HepG2 (cell line): Measurements from ENCODE around the gene TYMP. TPM values are rescaled to one million over a fixed set of nuclear protein-coding genes. Genes with fewer than 3 reads are reported as not detected.

ENCODE experiments used
- ATAC-seq: fragments of 200-7000 bp; cut with Tn5 transposase; 3 replicates; pipeline ENCODE4 v1.9.1; 2020; ENCODE audit warnings: mild to moderate bottlenecking, moderate library complexity
- BruUV-seq: library from RNA; stranded (reverse); fragments of 400-500 nt; replicated peaks from 2 replicates; lab custom pipeline; 2021; lab: Mats Ljungman, UMichigan
- CTCF ChIA-PET: fragments of 300-600 bp; formaldehyde crosslinking; extraction: SDS; loops from one replicate; lab custom pipeline; 2021; ENCODE audit warnings: low total read pairs, inconsistent platforms, low intra/inter-chr PET ratio; lab: Yijun Ruan, JAX
- POLR2A ChIA-PET: fragments of 350-600 bp; sonication (Branson Sonifier 250); formaldehyde crosslinking; loops from one replicate; lab custom pipeline; 2020; ENCODE audit warnings: antibody characterized with exemption, inconsistent platforms; lab: Yijun Ruan, JAX
- DNase-seq: peaks from one replicate; pipeline ENCODE4 v3.0.0-alpha.2; 2015; ENCODE audit warnings: low spot score
- FAIRE-seq: peaks from 3 replicates; lab custom pipeline; 2011; peaks lifted over from hg19 to GRCh38; lab: Jason Lieb, UNC
- H2AFZ ChIP-seq: one replicate; pipeline ENCODE4 v1.6.1; 2011; ENCODE audit warnings: low read length, inconsistent platforms
- H3K27ac ChIP-seq: fragments of 300-600 bp; 3 replicates; pipeline ENCODE4 v1.8.0; 2011; ENCODE audit warnings: mixed run types, mild to moderate bottlenecking, mixed read lengths, low read length, inconsistent platforms; ENCODE audit not compliant: insufficient read depth; ENCODE audit errors: extremely low read length
- H3K27me3 ChIP-seq, 2 experiments: fragments of 200-600 bp in 1 of 2; 2 replicates in 1 of 2; 3 replicates in 1 of 2; pipeline versions ENCODE4 v1.6.0 to v1.8.0; 2011; ENCODE audit warnings: low read length in 2 of 2, mild to moderate bottlenecking in 2 of 2, moderate library complexity in 2 of 2, inconsistent platforms in 1 of 2; ENCODE audit not compliant: insufficient read depth in 2 of 2, control insufficient read depth in 1 of 2
- H3K36me3 ChIP-seq, 2 experiments: fragments of 200-600 bp in 1 of 2; replicated peaks in 1 of 2; 2 replicates in 1 of 2; 3 replicates in 1 of 2; pipeline versions ENCODE4 v1.5.1 to v1.8.0; 2011; ENCODE audit warnings: low read length in 2 of 2, inconsistent platforms in 1 of 2; ENCODE audit not compliant: insufficient read depth in 2 of 2, control insufficient read depth in 1 of 2
- H3K4me1 ChIP-seq: 2 replicates; pipeline ENCODE4 v1.5.1; 2012; ENCODE audit warnings: low read length, inconsistent platforms; ENCODE audit not compliant: insufficient read depth
- H3K4me2 ChIP-seq: 2 replicates; pipeline ENCODE4 v1.6.0; 2011; ENCODE audit warnings: low read depth, low read length, inconsistent platforms
- H3K4me3 ChIP-seq, 3 experiments: fragments of 200-600 bp in 1 of 3; sonication (generic), shearing (Covaris generic) in 1 of 3; replicated peaks in 1 of 3; 2 replicates each; pipeline ENCODE4 v1.5.1; 2011 to 2016; ENCODE audit warnings: low read length in 3 of 3, inconsistent platforms in 2 of 3, low read depth in 2 of 3, mild to moderate bottlenecking in 2 of 3, control low read depth in 1 of 3, mixed read lengths in 1 of 3; ENCODE audit not compliant: insufficient read depth in 1 of 3
- H3K79me2 ChIP-seq: one replicate; pipeline ENCODE4 v1.6.1; 2011; ENCODE audit warnings: low read length, inconsistent platforms; ENCODE audit not compliant: insufficient read depth
- H3K9ac ChIP-seq: 2 replicates; pipeline ENCODE4 v1.6.0; 2011; ENCODE audit warnings: mild to moderate bottlenecking, low read depth, low read length, inconsistent platforms; ENCODE audit not compliant: insufficient read depth
- H3K9me3 ChIP-seq: 2 replicates; pipeline ENCODE4 v1.5.1; 2012; ENCODE audit warnings: mild to moderate bottlenecking, low read length
- H4K20me1 ChIP-seq: 2 replicates; pipeline ENCODE4 v1.6.0; 2011; ENCODE audit warnings: inconsistent platforms, mild to moderate bottlenecking, low read length, moderate library complexity; ENCODE audit not compliant: insufficient read depth
- AGO2 ChIP-seq: fragments of 200-400 bp; formaldehyde crosslinking; optimal IDR thresholded peaks from 2 replicates; pipeline ENCODE3; 2017; ENCODE audit warnings: mild to moderate bottlenecking, low read depth, low read length, moderate library complexity
- AKAP8 ChIP-seq: sonication (generic); formaldehyde crosslinking; IDR thresholded peaks from 2 replicates; pipeline ENCODE4 v1.5.1; 2020; ENCODE audit warnings: mild to moderate bottlenecking, missing genetic modification reagents
- ARNT2 ChIP-seq: sonication (generic); formaldehyde crosslinking; IDR thresholded peaks from 2 replicates; pipeline ENCODE4 v1.8.0; 2022; ENCODE audit warnings: mild to moderate bottlenecking, low read depth, missing genetic modification reagents, moderate library complexity
- ASH2L ChIP-seq: fragments of 300-600, 200-600 bp; sonication (generic); IDR thresholded peaks from 2 replicates; pipeline ENCODE4 v1.7.0; 2017; ENCODE audit warnings: low read depth, mild to moderate bottlenecking, moderate library complexity, mixed read lengths, low read length; ENCODE audit not compliant: insufficient read length
- CC2D1A ChIP-seq: sonication (generic); formaldehyde crosslinking; IDR thresholded peaks from 2 replicates; pipeline ENCODE4 v1.8.1; 2023; ENCODE audit warnings: mild to moderate bottlenecking, missing genetic modification reagents
- KDM2A ChIP-seq: sonication (generic); formaldehyde crosslinking; IDR thresholded peaks from 2 replicates; pipeline ENCODE4 v1.4.0; 2020; ENCODE audit warnings: low read depth, missing genetic modification reagents, borderline replicate concordance
- MYC ChIP-seq: sonication (generic); formaldehyde crosslinking; IDR thresholded peaks from 2 replicates; pipeline ENCODE4 v1.9.0; 2021; ENCODE audit warnings: missing genetic modification reagents, borderline replicate concordance
- NCOA1 ChIP-seq: sonication (generic); formaldehyde crosslinking; IDR thresholded peaks from 2 replicates; pipeline ENCODE4 v1.9.0; 2021; ENCODE audit warnings: missing genetic modification reagents
- NFKB2 ChIP-seq: sonication (generic); formaldehyde crosslinking; IDR thresholded peaks from 2 replicates; pipeline ENCODE4 v1.4.0; 2020; ENCODE audit warnings: missing genetic modification reagents, borderline replicate concordance
- RBFOX2 ChIP-seq: fragments of 200-400 bp; formaldehyde crosslinking; IDR thresholded peaks from 2 replicates; pipeline ENCODE4 v1.6.1; 2017; ENCODE audit warnings: low read depth, mild to moderate bottlenecking, low read length
- SP2 ChIP-seq: sonication (generic); formaldehyde crosslinking; IDR thresholded peaks from 2 replicates; pipeline ENCODE4 v1.5.1; 2020; ENCODE audit warnings: mild to moderate bottlenecking, missing genetic modification reagents
- ZBTB42 ChIP-seq: sonication (generic); formaldehyde crosslinking; IDR thresholded peaks from 2 replicates; pipeline ENCODE4 v1.5.0; 2020; ENCODE audit warnings: mild to moderate bottlenecking, missing genetic modification reagents
- ZNF138 ChIP-seq: sonication (generic); formaldehyde crosslinking; IDR thresholded peaks from 2 replicates; pipeline ENCODE4 v1.5.0; 2020; ENCODE audit warnings: mild to moderate bottlenecking, low read depth, missing genetic modification reagents
- ZNF234 ChIP-seq: sonication (generic); formaldehyde crosslinking; conservative IDR thresholded peaks from 2 replicates; pipeline ENCODE4 v1.5.1; 2020; ENCODE audit warnings: mild to moderate bottlenecking, missing genetic modification reagents
- ZNF501 ChIP-seq: sonication (generic); formaldehyde crosslinking; IDR thresholded peaks from 2 replicates; pipeline ENCODE4 v1.5.1; 2020; ENCODE audit warnings: mild to moderate bottlenecking, moderate library complexity, missing genetic modification reagents
- ZNF607 ChIP-seq: sonication (generic); formaldehyde crosslinking; IDR thresholded peaks from 2 replicates; pipeline ENCODE4 v1.5.1; 2020; ENCODE audit warnings: missing genetic modification reagents, mild to moderate bottlenecking, borderline replicate concordance
- ZNF776 ChIP-seq: sonication (generic); formaldehyde crosslinking; IDR thresholded peaks from 2 replicates; pipeline ENCODE4 v1.4.0; 2020; ENCODE audit warnings: mild to moderate bottlenecking, missing genetic modification reagents
- ZNF777 ChIP-seq: sonication (generic); formaldehyde crosslinking; IDR thresholded peaks from 2 replicates; pipeline ENCODE4 v1.4.0; 2020; ENCODE audit warnings: missing genetic modification reagents
- ZNF782 ChIP-seq: sonication (generic); formaldehyde crosslinking; IDR thresholded peaks from 2 replicates; pipeline ENCODE4 v1.4.0; 2020; ENCODE audit warnings: missing genetic modification reagents, mild to moderate bottlenecking, borderline replicate concordance
- WGBS: methylation state at CpG from one replicate; pipeline ENCODE4 v1.1.6; 2017; ENCODE audit warnings: low lambda C conversion rate; 5-methylcytosine and 5-hydroxymethylcytosine counted together
- in situ Hi-C: cut with HindIII; loops from 2 replicates; pipeline ENCODE4 v1.10.0; 2017; ENCODE audit warnings: low pct_unique_long_range_greater_than_20kb; ENCODE audit not compliant: extremely low pct_ligation_motif_present
- intact Hi-C: fragments of 100-400 bp; cut with micrococcal nuclease; formaldehyde crosslinking; loops from one replicate; pipeline ENCODE4 v1.10.0; 2022; ENCODE audit not compliant: unreplicated experiment
- polyA plus RNA-seq, 8 experiments: library from polyadenylated mRNA; depleted of rRNA in 3 of 8; stranded (reverse) in 7 of 8; unstranded in 1 of 8; fragments of >200 nt; fragmentation: Illumina TruSeq in 4 of 8; extraction: Trizol in 4 of 8; gene quantifications; 2 replicates each; pipeline versions ENCODE4 v1.2.1 to v1.2.3, GENCODE V29; 2011 to 2016; ENCODE audit warnings: low read depth in 4 of 8, missing spikeins in 1 of 8, mixed read lengths in 1 of 8; ENCODE audit not compliant: insufficient read depth in 1 of 8
- total RNA-seq, 5 experiments: library from RNA; depleted of rRNA; stranded (reverse); fragments of >200 nt; fragmentation: Illumina TruSeq; extraction: Trizol; gene quantifications; 2 replicates each; pipeline ENCODE4 v1.2.3, GENCODE V29; 2016; ENCODE audit warnings: low read depth in 1 of 5
- TF ChIP-seq, protein P1 (sequence below): sonication (generic); formaldehyde crosslinking; IDR thresholded peaks from 2 replicates; pipeline ENCODE4 v1.5.1; 2020; ENCODE audit warnings: mild to moderate bottlenecking, missing genetic modification reagents, moderate library complexity

The TYMP gene
- total and polyA plus RNA-seq, 2 of the 13 experiments (the other 11 are each of a cell fraction or from before 2014, with no cell fraction given): 3.9 to 4.3 TPM

DNA sequence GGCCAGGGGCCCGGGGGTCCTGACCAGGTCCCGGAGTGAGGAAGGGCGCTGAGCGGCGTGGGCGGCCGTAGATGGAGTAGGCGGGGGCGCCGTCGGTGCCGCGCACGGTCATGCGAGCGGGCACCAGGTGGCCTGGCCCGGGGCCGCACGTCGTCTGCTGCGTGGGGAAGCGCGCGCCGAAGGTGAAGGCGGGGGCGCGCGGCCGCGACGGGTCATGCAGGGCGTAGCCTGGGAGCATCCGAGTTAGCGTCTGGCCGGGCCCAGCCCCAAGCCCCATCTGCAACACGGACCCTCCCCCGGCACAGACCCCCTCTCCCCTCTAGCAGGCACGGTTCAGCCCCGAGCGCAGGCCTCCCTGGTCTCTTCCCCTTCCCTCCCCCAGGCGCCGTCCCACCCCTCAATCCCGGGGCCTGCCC lies 1.7 kb upstream of the TYMP start:
- in situ Hi-C loops (loop anchor here (5.0 kb wide), 1 partner anchor 36 kb away; no protein-coding TSS in a partner anchor), intact Hi-C loops (no loop called here)
- no peaks in the 10 kb centered on the region for H3K9me3 ChIP-seq
- peaks cover 74% of the 10 kb centered on the region for H3K4me1 ChIP-seq
- H3K79me2 ChIP-seq: peaks cover 2% of the 10 kb centered on the region
- no peaks in the 10 kb centered on the region for H4K20me1 ChIP-seq
- H3K4me2 ChIP-seq: peak overlapping the region; percentile 84
- H3K27me3 ChIP-seq: 0 out of 5 replicates have a peak, but pooled peaks cover 0 to 6% of the 10 kb centered on the region in 2 experiments
- ChIA-PET CTCF (no interaction called here), POLR2A (interaction anchor here (0.8 to 5.9 kb wide), 8 partner anchors 8 to 110 kb away, joined by 3 to 34 read pairs (median 6); partner anchors contain the start of genes KLHDC7B, LMF2, NCAPH2 and SYCE3)
- no peak for FAIRE-seq
- no TSS peak for BruUV-seq
- H3K4me3 ChIP-seq: peak overlapping the region; percentile 58 to 83 (median 74)
- peak; percentile 12 for ATAC-seq
- H3K27ac ChIP-seq: peak overlapping the region; percentile 74
- no peak overlapping the region for H2AFZ ChIP-seq
- DNase-seq: no peak
- H3K36me3 ChIP-seq: no peaks in the 10 kb centered on the region
- 0% methylated on average over 7 of the region's 44 CpGs for WGBS
- peak overlapping the region; percentile 73 for H3K9ac ChIP-seq
- TF ChIP-seq ZNF782 (CRISPR knock-in tag) (0 out of 2 replicates have a peak, but pooled peaks have one; percentile 39), NFKB2 (CRISPR knock-in tag) (0 out of 2 replicates have a peak, but pooled peaks have one; percentile 2), MYC (CRISPR knock-in tag) (peak; percentile 11; the same call in 1 of the 2 replicates), ZNF234 (CRISPR knock-in tag) (0 out of 2 replicates have a peak, but pooled peaks have one; percentile 17), ZNF777 (CRISPR knock-in tag) (peak; percentile 94), NCOA1 (CRISPR knock-in tag) (no peak), ZNF607 (CRISPR knock-in tag) (peak; percentile 60; the same call in 1 of the 2 replicates), AKAP8 (CRISPR knock-in tag) (0 out of 2 replicates have a peak, but pooled peaks have one; percentile 22), ZBTB42 (CRISPR knock-in tag) (no peak), RBFOX2 (peak; percentile 33; the same call in 1 of the 2 replicates), ZNF138 (CRISPR knock-in tag) (0 out of 2 replicates have a peak, but pooled peaks have one; percentile 27), ASH2L (no peak), ZNF501 (CRISPR knock-in tag) (peak; percentile 34; the same call in 1 of the 2 replicates), SP2 (0 out of 2 replicates have a peak, but pooled peaks have one; percentile 31), AGO2 (peak; percentile 13), CC2D1A (CRISPR knock-in tag) (no peak), ARNT2 (CRISPR knock-in tag) (no peak), ZNF776 (0 out of 2 replicates have a peak, but pooled peaks have one; percentile 41), KDM2A (CRISPR knock-in tag) (peak; percentile 42; the same call in 1 of the 2 replicates)
- TF ChIP-seq, protein P1, sequence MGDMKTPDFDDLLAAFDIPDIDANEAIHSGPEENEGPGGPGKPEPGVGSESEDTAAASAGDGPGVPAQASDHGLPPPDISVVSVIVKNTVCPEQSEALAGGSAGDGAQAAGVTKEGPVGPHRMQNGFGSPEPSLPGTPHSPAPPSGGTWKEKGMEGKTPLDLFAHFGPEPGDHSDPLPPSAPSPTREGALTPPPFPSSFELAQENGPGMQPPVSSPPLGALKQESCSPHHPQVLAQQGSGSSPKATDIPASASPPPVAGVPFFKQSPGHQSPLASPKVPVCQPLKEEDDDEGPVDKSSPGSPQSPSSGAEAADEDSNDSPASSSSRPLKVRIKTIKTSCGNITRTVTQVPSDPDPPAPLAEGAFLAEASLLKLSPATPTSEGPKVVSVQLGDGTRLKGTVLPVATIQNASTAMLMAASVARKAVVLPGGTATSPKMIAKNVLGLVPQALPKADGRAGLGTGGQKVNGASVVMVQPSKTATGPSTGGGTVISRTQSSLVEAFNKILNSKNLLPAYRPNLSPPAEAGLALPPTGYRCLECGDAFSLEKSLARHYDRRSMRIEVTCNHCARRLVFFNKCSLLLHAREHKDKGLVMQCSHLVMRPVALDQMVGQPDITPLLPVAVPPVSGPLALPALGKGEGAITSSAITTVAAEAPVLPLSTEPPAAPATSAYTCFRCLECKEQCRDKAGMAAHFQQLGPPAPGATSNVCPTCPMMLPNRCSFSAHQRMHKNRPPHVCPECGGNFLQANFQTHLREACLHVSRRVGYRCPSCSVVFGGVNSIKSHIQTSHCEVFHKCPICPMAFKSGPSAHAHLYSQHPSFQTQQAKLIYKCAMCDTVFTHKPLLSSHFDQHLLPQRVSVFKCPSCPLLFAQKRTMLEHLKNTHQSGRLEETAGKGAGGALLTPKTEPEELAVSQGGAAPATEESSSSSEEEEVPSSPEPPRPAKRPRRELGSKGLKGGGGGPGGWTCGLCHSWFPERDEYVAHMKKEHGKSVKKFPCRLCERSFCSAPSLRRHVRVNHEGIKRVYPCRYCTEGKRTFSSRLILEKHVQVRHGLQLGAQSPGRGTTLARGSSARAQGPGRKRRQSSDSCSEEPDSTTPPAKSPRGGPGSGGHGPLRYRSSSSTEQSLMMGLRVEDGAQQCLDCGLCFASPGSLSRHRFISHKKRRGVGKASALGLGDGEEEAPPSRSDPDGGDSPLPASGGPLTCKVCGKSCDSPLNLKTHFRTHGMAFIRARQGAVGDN (CRISPR knock-in tag): peak; percentile 11
